HepG2 (cell line): ENCODE results near the gene RAB3GAP1. TPM values are rescaled to one million over a fixed set of nuclear protein-coding genes. Genes with fewer than 3 reads are reported as not detected.

Experiments
- ATAC-seq: fragments of 200-7000 bp; cut with Tn5 transposase; 3 replicates; pipeline ENCODE4 v1.9.1; 2020; ENCODE audit warnings: mild to moderate bottlenecking, moderate library complexity
- BruUV-seq: library from RNA; stranded (reverse); fragments of 400-500 nt; replicated peaks from 2 replicates; lab custom pipeline; 2021; lab: Mats Ljungman, UMichigan
- CTCF ChIA-PET: fragments of 300-600 bp; formaldehyde crosslinking; extraction: SDS; loops from one replicate; lab custom pipeline; 2021; ENCODE audit warnings: low total read pairs, inconsistent platforms, low intra/inter-chr PET ratio; lab: Yijun Ruan, JAX
- POLR2A ChIA-PET: fragments of 350-600 bp; sonication (Branson Sonifier 250); formaldehyde crosslinking; loops from one replicate; lab custom pipeline; 2020; ENCODE audit warnings: antibody characterized with exemption, inconsistent platforms; lab: Yijun Ruan, JAX
- DNase-seq: peaks from one replicate; pipeline ENCODE4 v3.0.0-alpha.2; 2015; ENCODE audit warnings: low spot score
- FAIRE-seq: peaks from 3 replicates; lab custom pipeline; 2011; peaks lifted over from hg19 to GRCh38; lab: Jason Lieb, UNC
- H2AFZ ChIP-seq: one replicate; pipeline ENCODE4 v1.6.1; 2011; ENCODE audit warnings: low read length, inconsistent platforms
- H3K27ac ChIP-seq: fragments of 300-600 bp; 3 replicates; pipeline ENCODE4 v1.8.0; 2011; ENCODE audit warnings: mixed run types, mild to moderate bottlenecking, mixed read lengths, low read length, inconsistent platforms; ENCODE audit not compliant: insufficient read depth; ENCODE audit errors: extremely low read length
- H3K27me3 ChIP-seq, 2 experiments: fragments of 200-600 bp in 1 of 2; 2 replicates in 1 of 2; 3 replicates in 1 of 2; pipeline versions ENCODE4 v1.6.0 to v1.8.0; 2011; ENCODE audit warnings: low read length in 2 of 2, mild to moderate bottlenecking in 2 of 2, moderate library complexity in 2 of 2, inconsistent platforms in 1 of 2; ENCODE audit not compliant: insufficient read depth in 2 of 2, control insufficient read depth in 1 of 2
- H3K36me3 ChIP-seq, 2 experiments: fragments of 200-600 bp in 1 of 2; replicated peaks in 1 of 2; 2 replicates in 1 of 2; 3 replicates in 1 of 2; pipeline versions ENCODE4 v1.5.1 to v1.8.0; 2011; ENCODE audit warnings: low read length in 2 of 2, inconsistent platforms in 1 of 2; ENCODE audit not compliant: insufficient read depth in 2 of 2, control insufficient read depth in 1 of 2
- H3K4me1 ChIP-seq: 2 replicates; pipeline ENCODE4 v1.5.1; 2012; ENCODE audit warnings: low read length, inconsistent platforms; ENCODE audit not compliant: insufficient read depth
- H3K4me2 ChIP-seq: 2 replicates; pipeline ENCODE4 v1.6.0; 2011; ENCODE audit warnings: low read depth, low read length, inconsistent platforms
- H3K4me3 ChIP-seq, 3 experiments: fragments of 200-600 bp in 1 of 3; sonication (generic), shearing (Covaris generic) in 1 of 3; replicated peaks in 1 of 3; 2 replicates each; pipeline ENCODE4 v1.5.1; 2011 to 2016; ENCODE audit warnings: low read length in 3 of 3, inconsistent platforms in 2 of 3, low read depth in 2 of 3, mild to moderate bottlenecking in 2 of 3, control low read depth in 1 of 3, mixed read lengths in 1 of 3; ENCODE audit not compliant: insufficient read depth in 1 of 3
- H3K79me2 ChIP-seq: one replicate; pipeline ENCODE4 v1.6.1; 2011; ENCODE audit warnings: low read length, inconsistent platforms; ENCODE audit not compliant: insufficient read depth
- H3K9ac ChIP-seq: 2 replicates; pipeline ENCODE4 v1.6.0; 2011; ENCODE audit warnings: mild to moderate bottlenecking, low read depth, low read length, inconsistent platforms; ENCODE audit not compliant: insufficient read depth
- H3K9me3 ChIP-seq: 2 replicates; pipeline ENCODE4 v1.5.1; 2012; ENCODE audit warnings: mild to moderate bottlenecking, low read length
- H4K20me1 ChIP-seq: 2 replicates; pipeline ENCODE4 v1.6.0; 2011; ENCODE audit warnings: inconsistent platforms, mild to moderate bottlenecking, low read length, moderate library complexity; ENCODE audit not compliant: insufficient read depth
- CBFB ChIP-seq: sonication (generic); formaldehyde crosslinking; IDR thresholded peaks from 2 replicates; pipeline ENCODE4 v1.4.0; 2020; ENCODE audit warnings: missing genetic modification reagents
- DMAP1 ChIP-seq: IDR thresholded peaks from 2 replicates; pipeline ENCODE4 v1.6.1; 2016
- FOSL1 ChIP-seq: sonication (generic); formaldehyde crosslinking; IDR thresholded peaks from 2 replicates; pipeline ENCODE4 v1.9.0; 2021; ENCODE audit warnings: missing genetic modification reagents, borderline replicate concordance
- FOXK1 ChIP-seq: sonication (generic); formaldehyde crosslinking; IDR thresholded peaks from 2 replicates; pipeline ENCODE4 v1.4.0; 2020; ENCODE audit warnings: low read depth, missing genetic modification reagents, borderline replicate concordance
- KDM1A ChIP-seq: IDR thresholded peaks from 2 replicates; pipeline ENCODE4 v1.6.1; 2016; ENCODE audit warnings: missing compliant biosample characterization
- NR2C2 ChIP-seq: sonication (generic); formaldehyde crosslinking; IDR thresholded peaks from 2 replicates; pipeline ENCODE4 v1.4.0; 2020; ENCODE audit warnings: missing genetic modification reagents, mild to moderate bottlenecking, moderate library complexity, borderline replicate concordance
- NR2F2 ChIP-seq: IDR thresholded peaks from 2 replicates; pipeline ENCODE4 v1.6.1; 2012; ENCODE audit warnings: low read depth, inconsistent platforms, borderline replicate concordance
- PCBP2 ChIP-seq: fragments of 200-400 bp; formaldehyde crosslinking; optimal IDR thresholded peaks from 2 replicates; pipeline ENCODE3; 2018; ENCODE audit warnings: low read length, low read depth; ENCODE audit not compliant: poor library complexity, severe bottlenecking
- RBM22 ChIP-seq: fragments of 200-400 bp; formaldehyde crosslinking; optimal IDR thresholded peaks from 2 replicates; pipeline ENCODE3; 2017; ENCODE audit warnings: mild to moderate bottlenecking, low read length, moderate library complexity
- SIN3A ChIP-seq: IDR thresholded peaks from 2 replicates; pipeline ENCODE4 v1.6.1; 2011; ENCODE audit warnings: low read depth, mild to moderate bottlenecking, control low read depth, low read length, borderline replicate concordance
- SIX1 ChIP-seq: sonication (generic); formaldehyde crosslinking; IDR thresholded peaks from 2 replicates; pipeline ENCODE4 v1.4.0; 2020; ENCODE audit warnings: missing genetic modification reagents, borderline replicate concordance
- ZC3H4 ChIP-seq: sonication (generic); formaldehyde crosslinking; IDR thresholded peaks from 2 replicates; pipeline ENCODE4 v1.4.0; 2020; ENCODE audit warnings: missing genetic modification reagents, borderline replicate concordance
- ZFP1 ChIP-seq: IDR thresholded peaks from 2 replicates; pipeline ENCODE4 v1.6.1; 2016
- ZFP62 ChIP-seq: sonication (generic); formaldehyde crosslinking; IDR thresholded peaks from 2 replicates; pipeline ENCODE4 v1.4.0; 2020; ENCODE audit warnings: missing genetic modification reagents
- ZNF564 ChIP-seq: sonication (generic); formaldehyde crosslinking; IDR thresholded peaks from 2 replicates; pipeline ENCODE4 v1.8.1; 2023; ENCODE audit warnings: mild to moderate bottlenecking, missing genetic modification reagents
- WGBS: methylation state at CpG from one replicate; pipeline ENCODE4 v1.1.6; 2017; ENCODE audit warnings: low lambda C conversion rate; 5-methylcytosine and 5-hydroxymethylcytosine counted together
- in situ Hi-C: cut with HindIII; loops from 2 replicates; pipeline ENCODE4 v1.10.0; 2017; ENCODE audit warnings: low pct_unique_long_range_greater_than_20kb; ENCODE audit not compliant: extremely low pct_ligation_motif_present
- intact Hi-C: fragments of 100-400 bp; cut with micrococcal nuclease; formaldehyde crosslinking; loops from one replicate; pipeline ENCODE4 v1.10.0; 2022; ENCODE audit not compliant: unreplicated experiment
- polyA plus RNA-seq, 8 experiments: library from polyadenylated mRNA; depleted of rRNA in 3 of 8; stranded (reverse) in 7 of 8; unstranded in 1 of 8; fragments of >200 nt; fragmentation: Illumina TruSeq in 4 of 8; extraction: Trizol in 4 of 8; gene quantifications; 2 replicates each; pipeline versions ENCODE4 v1.2.1 to v1.2.3, GENCODE V29; 2011 to 2016; ENCODE audit warnings: low read depth in 4 of 8, missing spikeins in 1 of 8, mixed read lengths in 1 of 8; ENCODE audit not compliant: insufficient read depth in 1 of 8
- total RNA-seq, 5 experiments: library from RNA; depleted of rRNA; stranded (reverse); fragments of >200 nt; fragmentation: Illumina TruSeq; extraction: Trizol; gene quantifications; 2 replicates each; pipeline ENCODE4 v1.2.3, GENCODE V29; 2016; ENCODE audit warnings: low read depth in 1 of 5
- TF ChIP-seq, protein P1 (sequence below): sonication (generic); formaldehyde crosslinking; IDR thresholded peaks from 2 replicates; pipeline ENCODE4 v1.8.1; 2022; ENCODE audit warnings: mild to moderate bottlenecking, missing genetic modification reagents
- TF ChIP-seq, protein P2 (sequence below): sonication (generic); formaldehyde crosslinking; IDR thresholded peaks from 2 replicates; pipeline ENCODE4 v1.9.0; 2022; ENCODE audit warnings: low read depth, missing genetic modification reagents

Gene RAB3GAP1
- total and polyA plus RNA-seq, 2 of the 13 experiments (the other 11 are each of a cell fraction or from before 2014, with no cell fraction given), result 15.2 to 48.8 TPM

DNA sequence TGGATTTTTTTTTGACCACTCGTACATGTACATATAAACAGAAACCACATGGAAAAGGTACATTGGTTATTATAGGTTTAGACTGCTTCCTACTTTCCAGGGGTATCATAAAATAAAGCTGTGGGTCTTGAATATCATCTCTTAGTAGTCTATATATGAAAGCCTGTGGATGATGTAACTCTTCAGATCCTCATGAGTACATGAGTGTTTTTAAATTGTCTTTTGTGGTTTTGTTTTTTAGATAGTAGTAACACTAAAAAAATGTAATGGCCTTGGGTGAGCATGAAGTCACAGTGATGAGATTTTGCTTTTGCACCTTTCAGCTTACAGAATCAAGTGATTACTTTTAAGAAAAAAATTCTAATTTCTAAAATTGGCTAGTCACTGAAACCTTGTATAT lies 80.2 kb downstream of the RAB3GAP1 start:
- intact Hi-C loops (no loop called here), in situ Hi-C loops (no loop called here)
- no peak for FAIRE-seq
- no peak overlapping the region for H3K27ac ChIP-seq
- BruUV-seq, result no TSS peak
- TF ChIP-seq CBFB (CRISPR knock-in tag), result no peak
- TF ChIP-seq FOSL1 (CRISPR knock-in tag), result no peak
- no peak for TF ChIP-seq ZNF564 (CRISPR knock-in tag)
- H3K36me3 ChIP-seq, result peaks cover 21 to 75% of the 10 kb centered on the region in 2 experiments
- ChIA-PET POLR2A (interaction anchor here (0.5 kb wide), 1 partner anchor 16 kb away, joined by 3 read pairs; no protein-coding TSS in a partner anchor), CTCF (no interaction called here)
- no peaks in the 10 kb centered on the region for H3K79me2 ChIP-seq
- ATAC-seq, result no peak
- H3K4me2 ChIP-seq, result no peak overlapping the region
- H3K9ac ChIP-seq, result no peak overlapping the region
- no peaks in the 10 kb centered on the region for H4K20me1 ChIP-seq
- WGBS, result 100% methylated on average over 1 of the region's 1 CpG
- no peak overlapping the region for H2AFZ ChIP-seq
- H3K4me3 ChIP-seq, result no peak overlapping the region
- H3K4me1 ChIP-seq, result no peaks in the 10 kb centered on the region
- no peaks in the 10 kb centered on the region for H3K9me3 ChIP-seq
- DNase-seq, result no peak
- H3K27me3 ChIP-seq, result no peaks in the 10 kb centered on the region

DNA sequence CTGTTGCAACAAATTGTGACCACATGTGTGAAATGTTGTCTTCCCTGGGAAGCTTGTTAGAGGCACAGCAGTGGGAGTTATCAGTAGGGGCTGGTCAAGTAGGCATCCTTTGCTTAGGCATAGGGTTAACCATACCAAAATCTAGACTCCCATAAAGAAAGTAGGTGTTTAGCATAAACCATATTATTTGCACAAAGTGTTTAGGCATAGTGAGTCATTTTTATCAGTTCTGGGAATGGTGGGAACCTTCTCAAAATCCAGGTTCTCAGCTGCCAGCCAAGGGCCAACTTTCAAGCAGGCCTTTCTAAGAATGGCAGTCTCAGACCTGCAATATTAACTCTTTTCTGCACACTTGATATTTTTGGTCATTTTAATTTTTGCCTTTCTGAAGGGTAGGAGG lies 88.5 kb downstream of the RAB3GAP1 start:
- Histone ChIP-seq H3K4me1 (no peaks in the 10 kb centered on the region), H2AFZ (no peak overlapping the region), H4K20me1 (no peaks in the 10 kb centered on the region), H3K36me3 (peaks cover 12 to 58% of the 10 kb centered on the region in 2 experiments), H3K27ac (no peak overlapping the region), H3K4me2 (no peak overlapping the region), H3K9me3 (peaks cover 17% of the 10 kb centered on the region), H3K27me3 (no peaks in the 10 kb centered on the region), H3K4me3 (no peak overlapping the region), H3K79me2 (no peaks in the 10 kb centered on the region), H3K9ac (no peak overlapping the region)
- ChIA-PET POLR2A (no interaction called here), CTCF (no interaction called here)
- intact Hi-C loops, result no loop called here
- in situ Hi-C loops, result no loop called here
- BruUV-seq, result no TSS peak
- ATAC-seq (no peak), DNase-seq (no peak), FAIRE-seq (no peak)
- TF ChIP-seq, protein P1, sequence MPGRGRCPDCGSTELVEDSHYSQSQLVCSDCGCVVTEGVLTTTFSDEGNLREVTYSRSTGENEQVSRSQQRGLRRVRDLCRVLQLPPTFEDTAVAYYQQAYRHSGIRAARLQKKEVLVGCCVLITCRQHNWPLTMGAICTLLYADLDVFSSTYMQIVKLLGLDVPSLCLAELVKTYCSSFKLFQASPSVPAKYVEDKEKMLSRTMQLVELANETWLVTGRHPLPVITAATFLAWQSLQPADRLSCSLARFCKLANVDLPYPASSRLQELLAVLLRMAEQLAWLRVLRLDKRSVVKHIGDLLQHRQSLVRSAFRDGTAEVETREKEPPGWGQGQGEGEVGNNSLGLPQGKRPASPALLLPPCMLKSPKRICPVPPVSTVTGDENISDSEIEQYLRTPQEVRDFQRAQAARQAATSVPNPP (CRISPR knock-in tag), result no peak
- TF ChIP-seq FOXK1 (CRISPR knock-in tag), result no peak
- TF ChIP-seq SIN3A, result no peak
- TF ChIP-seq NR2F2, result no peak
- no peak for TF ChIP-seq RBM22
- no peak for TF ChIP-seq ZFP62 (CRISPR knock-in tag)
- TF ChIP-seq SIX1 (CRISPR knock-in tag), result no peak
- TF ChIP-seq DMAP1 (CRISPR knock-in tag), result no peak
- TF ChIP-seq, protein P2, sequence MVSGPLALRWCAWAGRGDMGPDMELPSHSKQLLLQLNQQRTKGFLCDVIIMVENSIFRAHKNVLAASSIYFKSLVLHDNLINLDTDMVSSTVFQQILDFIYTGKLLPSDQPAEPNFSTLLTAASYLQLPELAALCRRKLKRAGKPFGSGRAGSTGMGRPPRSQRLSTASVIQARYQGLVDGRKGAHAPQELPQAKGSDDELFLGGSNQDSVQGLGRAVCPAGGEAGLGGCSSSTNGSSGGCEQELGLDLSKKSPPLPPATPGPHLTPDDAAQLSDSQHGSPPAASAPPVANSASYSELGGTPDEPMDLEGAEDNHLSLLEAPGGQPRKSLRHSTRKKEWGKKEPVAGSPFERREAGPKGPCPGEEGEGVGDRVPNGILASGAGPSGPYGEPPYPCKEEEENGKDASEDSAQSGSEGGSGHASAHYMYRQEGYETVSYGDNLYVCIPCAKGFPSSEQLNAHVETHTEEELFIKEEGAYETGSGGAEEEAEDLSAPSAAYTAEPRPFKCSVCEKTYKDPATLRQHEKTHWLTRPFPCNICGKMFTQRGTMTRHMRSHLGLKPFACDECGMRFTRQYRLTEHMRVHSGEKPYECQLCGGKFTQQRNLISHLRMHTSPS, result no peak
- no peak for TF ChIP-seq PCBP2
- TF ChIP-seq ZFP1, result no peak
- no peak for TF ChIP-seq ZC3H4 (CRISPR knock-in tag)
- no peak for TF ChIP-seq NR2C2 (CRISPR knock-in tag)
- TF ChIP-seq KDM1A (CRISPR knock-in tag), result no peak
